Stimulated activated naive CD8-positive, alpha-beta T cell treated with anti-CD3 and anti-CD28 coated beads, Interleukin-15, Interleukin-2, amounts not matched to agents 100 ng/mL and 50 ng/mL, for 24 hours (primary cell): ENCODE measurements around the gene STARD10.

ENCODE experiments used
- H3K27ac Mint-ChIP-seq: one replicate; pipeline ENCODE4 v1.8.0; 2021; ENCODE audit warnings: mild to moderate bottlenecking, mixed read lengths
- H3K27me3 Mint-ChIP-seq: one replicate; pipeline ENCODE4 v1.8.0; 2021; ENCODE audit warnings: mixed read lengths
- H3K36me3 Mint-ChIP-seq: one replicate; pipeline ENCODE4 v1.8.0; 2021; ENCODE audit warnings: low read depth, mixed read lengths
- H3K4me1 Mint-ChIP-seq: one replicate; pipeline ENCODE4 v1.8.0; 2021; ENCODE audit warnings: low read depth, mixed read lengths
- H3K4me3 Mint-ChIP-seq: one replicate; pipeline ENCODE4 v1.8.0; 2021; ENCODE audit warnings: mild to moderate bottlenecking, mixed read lengths
- H3K9me3 Mint-ChIP-seq: one replicate; pipeline ENCODE4 v1.8.0; 2021; ENCODE audit warnings: mixed read lengths

STARD10 gene

GRCh38 chr11:72719144-72719543 is 74.7 kb downstream of the STARD10 start:
- Mint-ChIP-seq H3K27me3 (no peaks in the 10 kb centered on the region), H3K9me3 (no peaks in the 10 kb centered on the region), H3K4me3 (no peak overlapping the region), H3K4me1 (peaks cover 60% of the 10 kb centered on the region), H3K27ac (peak overlapping the region; percentile 87), H3K36me3 (no peaks in the 10 kb centered on the region)

DNA sequence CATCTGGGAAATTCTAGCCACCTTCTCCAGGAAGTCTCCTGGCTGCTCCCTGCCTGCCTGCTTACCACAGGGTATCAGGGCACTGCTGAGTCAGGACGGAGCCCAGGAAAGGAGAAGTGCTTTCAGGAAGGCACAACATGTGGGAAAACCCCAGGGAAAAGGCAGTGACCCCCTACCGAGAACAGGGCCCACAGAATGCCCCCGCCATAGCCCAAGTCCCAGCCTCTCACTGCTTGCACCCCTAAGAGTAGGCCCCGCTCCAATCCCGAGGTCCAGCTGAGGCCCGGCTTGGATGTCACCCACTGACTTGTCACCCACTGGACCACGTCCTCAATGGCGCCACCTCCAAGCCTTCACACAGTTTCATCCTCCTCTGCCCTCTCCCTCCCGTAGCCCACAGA is 75.7 kb downstream of the STARD10 start:
- no peaks in the 10 kb centered on the region for H3K36me3 Mint-ChIP-seq
- H3K27me3 Mint-ChIP-seq, result no peaks in the 10 kb centered on the region
- no peak overlapping the region for H3K4me3 Mint-ChIP-seq

GRCh38 chr11:72716788-72717435 is 76.9 kb downstream of the STARD10 start:
- Mint-ChIP-seq H3K4me1 (peaks cover 48% of the 10 kb centered on the region), H3K9me3 (no peaks in the 10 kb centered on the region), H3K27ac (no peak overlapping the region), H3K36me3 (no peaks in the 10 kb centered on the region), H3K4me3 (no peak overlapping the region), H3K27me3 (no peaks in the 10 kb centered on the region)

More for the DNA sequence above, 75.7 kb downstream of the STARD10 start:
- Mint-ChIP-seq H3K4me1 (peaks cover 54% of the 10 kb centered on the region), H3K9me3 (no peaks in the 10 kb centered on the region), H3K27ac (no peak overlapping the region)

DNA sequence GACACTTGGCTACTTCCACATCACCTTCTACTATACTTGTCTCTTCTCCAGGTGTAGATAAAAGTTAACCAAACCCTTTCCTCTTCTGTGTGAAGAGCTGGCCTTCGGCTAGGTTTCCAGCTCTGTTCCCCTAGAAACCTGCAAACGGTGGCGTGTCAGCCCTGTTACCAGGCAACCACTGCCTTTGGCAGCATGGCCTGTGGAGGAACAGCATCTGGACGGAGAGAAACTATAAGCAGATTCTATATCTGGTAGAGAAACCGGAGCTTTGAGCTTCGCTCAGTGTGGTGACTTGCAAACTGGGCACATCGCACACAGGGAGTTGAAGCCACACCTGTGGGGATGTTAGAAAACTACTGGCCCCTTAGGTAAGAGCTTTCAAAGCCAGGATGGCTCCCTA is 77.6 kb downstream of the STARD10 start:
- peaks cover 44% of the 10 kb centered on the region for H3K4me1 Mint-ChIP-seq
- H3K27me3 Mint-ChIP-seq, result no peaks in the 10 kb centered on the region
- H3K27ac Mint-ChIP-seq, result no peak overlapping the region
- no peaks in the 10 kb centered on the region for H3K9me3 Mint-ChIP-seq
- no peak overlapping the region for H3K4me3 Mint-ChIP-seq
- no peaks in the 10 kb centered on the region for H3K36me3 Mint-ChIP-seq

DNA sequence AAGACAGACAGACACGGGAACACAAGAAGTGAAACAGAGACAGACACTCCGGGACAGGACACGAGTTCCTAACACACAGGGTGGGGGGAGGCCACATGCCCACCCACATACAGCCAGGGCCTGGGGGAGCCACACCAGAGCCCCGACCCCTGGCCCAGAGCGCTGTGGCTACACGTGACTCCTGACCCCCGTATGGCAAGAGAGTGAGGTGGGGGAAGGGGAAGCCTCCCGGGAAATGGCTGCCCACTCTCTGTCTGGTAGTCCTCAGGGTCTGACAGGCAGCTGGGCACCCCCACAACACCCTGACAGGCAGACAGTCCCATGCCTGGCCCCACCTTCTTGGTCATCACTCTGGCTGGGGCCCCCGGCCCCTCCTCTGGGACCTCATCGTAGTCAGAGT is 81.0 kb downstream of the STARD10 start:
- Mint-ChIP-seq H3K36me3 (peaks cover 16% of the 10 kb centered on the region), H3K27me3 (no peaks in the 10 kb centered on the region), H3K4me3 (no peak overlapping the region), H3K9me3 (no peaks in the 10 kb centered on the region), H3K4me1 (peaks cover 12% of the 10 kb centered on the region), H3K27ac (peak overlapping the region; percentile 33)

- Mint-ChIP-seq H3K36me3 (peaks cover 20% of the 10 kb centered on the region), H3K27me3 (no peaks in the 10 kb centered on the region), H3K9me3 (no peaks in the 10 kb centered on the region), H3K27ac (peak overlapping the region; percentile 33), H3K4me1 (peaks cover 12% of the 10 kb centered on the region), H3K4me3 (no peak overlapping the region)
Measured at GRCh38 chr11:72712168-72712751, 81.6 kb downstream of the STARD10 start.

DNA sequence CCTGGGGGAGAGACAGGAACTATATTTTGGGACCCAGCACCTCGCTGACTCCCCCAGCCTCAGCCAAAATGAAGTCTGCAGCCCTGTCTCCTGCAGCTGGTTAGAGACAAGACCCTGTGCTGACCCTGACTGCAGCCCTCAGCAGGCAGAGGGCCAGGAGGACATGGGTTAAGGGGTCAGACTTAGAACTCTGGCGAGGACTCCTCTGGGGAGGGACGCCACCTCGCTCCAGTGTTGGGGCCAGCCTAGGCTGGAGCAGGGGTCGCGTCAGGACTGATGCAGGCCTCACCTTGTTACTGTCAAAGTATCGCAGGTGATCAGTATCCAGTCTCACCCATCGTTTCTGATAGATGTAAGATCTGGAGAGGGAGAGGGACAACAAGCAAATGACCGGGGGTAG is 82.7 kb downstream of the STARD10 start:
- Mint-ChIP-seq H3K4me1 (peaks cover 7% of the 10 kb centered on the region), H3K27me3 (no peaks in the 10 kb centered on the region), H3K36me3 (peaks cover 31% of the 10 kb centered on the region), H3K9me3 (no peaks in the 10 kb centered on the region), H3K4me3 (no peak overlapping the region), H3K27ac (no peak overlapping the region)

GRCh38 chr11:72710278-72710677 is 83.6 kb downstream of the STARD10 start:
- peaks cover 38% of the 10 kb centered on the region for H3K36me3 Mint-ChIP-seq
- no peak overlapping the region for H3K4me3 Mint-ChIP-seq
- H3K9me3 Mint-ChIP-seq, result no peaks in the 10 kb centered on the region
- H3K27me3 Mint-ChIP-seq, result no peaks in the 10 kb centered on the region
- H3K27ac Mint-ChIP-seq, result peak overlapping the region; percentile 68
- H3K4me1 Mint-ChIP-seq, result peaks cover 5% of the 10 kb centered on the region

DNA sequence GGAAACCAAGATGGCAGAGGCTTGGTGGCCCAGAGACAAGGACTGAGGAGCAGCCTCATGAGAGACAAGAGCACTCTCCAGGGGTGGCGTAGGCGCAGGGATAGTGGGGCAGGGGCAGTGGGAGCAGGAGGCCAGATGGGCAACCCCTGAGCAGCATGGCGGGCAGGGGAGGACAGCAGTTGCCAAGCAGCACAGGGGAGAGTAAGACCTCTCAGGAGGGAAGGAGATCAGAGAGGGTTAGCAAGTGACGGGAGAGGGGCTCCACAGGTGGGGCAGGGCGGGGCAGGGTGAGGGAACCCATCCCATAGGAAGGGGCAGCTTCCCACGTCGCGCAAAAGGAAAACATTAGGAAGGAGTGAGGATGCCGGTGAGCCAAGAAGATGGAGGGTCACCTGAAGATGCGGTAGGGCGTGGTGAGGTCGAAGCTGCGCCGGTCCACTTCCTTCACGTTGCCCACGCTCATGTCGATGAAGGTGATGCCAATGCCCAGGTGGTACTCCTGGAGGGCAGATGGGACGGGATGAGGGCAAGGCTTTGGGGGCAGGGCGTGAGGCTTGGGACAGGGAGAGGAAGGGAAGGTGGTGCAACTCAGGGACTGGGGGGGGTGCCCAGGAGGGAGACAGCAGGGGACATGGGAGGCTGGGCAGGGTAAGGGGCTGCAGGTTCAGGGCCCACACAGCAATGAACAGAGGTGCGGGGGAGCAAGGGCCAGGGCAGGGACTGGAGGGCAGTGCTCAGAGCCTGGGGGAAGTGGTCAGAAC is 84.2 kb downstream of the STARD10 start:
- Mint-ChIP-seq H3K27me3 (no peaks in the 10 kb centered on the region), H3K36me3 (peaks cover 38% of the 10 kb centered on the region), H3K4me3 (no peak overlapping the region), H3K27ac (peak overlapping the region; percentile 68), H3K4me1 (peaks cover 5% of the 10 kb centered on the region), H3K9me3 (no peaks in the 10 kb centered on the region)

DNA sequence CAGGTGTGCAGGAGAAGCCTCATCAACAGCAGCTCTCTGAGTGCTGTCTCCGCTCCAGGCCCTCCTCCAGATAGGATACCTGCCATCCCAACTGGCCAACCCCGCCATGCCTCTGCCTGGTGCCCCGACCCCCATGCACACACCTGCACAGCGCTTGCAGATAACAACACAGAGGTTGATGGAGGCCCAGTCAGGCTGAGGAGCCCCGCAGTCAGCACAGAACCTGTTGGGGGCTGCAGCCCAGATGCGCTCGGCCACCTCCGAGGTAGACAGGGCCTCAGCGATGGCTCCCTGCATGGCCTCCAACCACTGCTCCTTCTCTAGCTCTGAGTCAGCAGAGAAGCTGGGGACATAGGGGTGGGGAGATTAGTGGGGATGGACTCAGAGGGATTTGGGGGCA is 86.8 kb downstream of the STARD10 start:
- H3K27ac Mint-ChIP-seq, result no peak overlapping the region
- no peaks in the 10 kb centered on the region for H3K9me3 Mint-ChIP-seq
- peaks cover 38% of the 10 kb centered on the region for H3K36me3 Mint-ChIP-seq
- no peaks in the 10 kb centered on the region for H3K4me1 Mint-ChIP-seq
- H3K27me3 Mint-ChIP-seq, result no peaks in the 10 kb centered on the region
- no peak overlapping the region for H3K4me3 Mint-ChIP-seq

DNA sequence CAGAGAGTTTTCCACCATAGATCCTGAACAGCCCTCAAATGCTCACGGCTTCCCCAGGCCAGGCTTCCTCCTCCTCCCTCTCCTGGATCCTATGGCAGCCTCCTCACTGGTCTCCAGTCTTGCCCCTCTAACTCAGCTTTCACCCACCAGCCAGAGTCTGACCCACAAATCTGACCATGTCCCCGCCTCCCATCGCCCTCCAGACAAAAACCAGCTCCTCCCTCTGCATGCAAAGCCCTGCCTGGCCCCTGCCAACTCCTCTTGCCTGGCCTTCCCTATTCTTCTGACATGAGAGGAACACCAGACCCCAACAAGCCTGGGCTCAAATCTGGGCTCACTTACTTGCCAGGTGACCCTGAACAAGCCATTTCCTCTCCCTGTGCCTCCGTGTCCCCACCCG is 87.3 kb downstream of the STARD10 start:
- Mint-ChIP-seq H3K4me3 (no peak overlapping the region), H3K27ac (no peak overlapping the region), H3K36me3 (peaks cover 38% of the 10 kb centered on the region)

GRCh38 chr11:72705442-72706365 is 88.1 kb downstream of the STARD10 start:
- peak overlapping the region; percentile 13 for H3K27ac Mint-ChIP-seq
- H3K36me3 Mint-ChIP-seq, result peaks cover 44% of the 10 kb centered on the region

More for the DNA sequence above, 87.3 kb downstream of the STARD10 start:
- H3K4me1 Mint-ChIP-seq, result no peaks in the 10 kb centered on the region
- H3K27me3 Mint-ChIP-seq, result no peaks in the 10 kb centered on the region
- H3K9me3 Mint-ChIP-seq, result no peaks in the 10 kb centered on the region

DNA sequence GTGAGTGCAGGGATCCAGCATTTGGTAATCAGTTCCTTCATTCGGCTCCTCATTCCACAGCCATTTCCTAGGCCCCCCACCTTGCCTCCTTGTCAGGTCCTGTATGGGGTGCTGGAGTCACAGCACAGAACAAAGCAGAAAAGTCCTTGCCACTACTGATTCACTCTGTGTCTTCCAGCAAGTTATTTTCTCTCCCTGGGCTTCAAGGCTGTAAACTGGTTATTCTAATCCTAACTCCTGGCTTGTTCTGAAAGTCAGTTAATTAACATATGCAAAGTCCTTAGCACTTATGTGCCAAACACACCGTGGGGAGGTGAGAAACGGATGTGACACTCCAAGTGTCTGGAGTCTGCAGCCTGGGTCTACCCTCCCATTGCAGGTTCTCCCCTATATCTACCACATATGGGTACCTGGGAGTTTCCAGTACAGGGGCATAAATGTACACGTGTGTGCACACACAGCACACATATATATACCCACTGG is 89.0 kb downstream of the STARD10 start:
- Mint-ChIP-seq H3K36me3 (peaks cover 53% of the 10 kb centered on the region), H3K4me3 (no peak overlapping the region), H3K9me3 (no peaks in the 10 kb centered on the region), H3K27me3 (no peaks in the 10 kb centered on the region), H3K4me1 (no peaks in the 10 kb centered on the region), H3K27ac (no peak overlapping the region)

More at GRCh38 chr11:72705442-72706365, 88.1 kb downstream of the STARD10 start:
- Mint-ChIP-seq H3K27me3 (no peaks in the 10 kb centered on the region), H3K4me1 (no peaks in the 10 kb centered on the region), H3K9me3 (no peaks in the 10 kb centered on the region), H3K4me3 (no peak overlapping the region)
